C4-2B (cell line): ENCODE results near the gene TNFSF13B.

ENCODE experiments used
- H3K27ac ChIP-seq: fragments of 450-650 bp; 2 replicates; pipeline ENCODE4 v1.5.1; 2017
- CTCF ChIP-seq: fragments of 450-650 bp; conservative IDR thresholded peaks from 2 replicates; pipeline ENCODE4 v1.5.1; 2017; ENCODE audit warnings: mild to moderate bottlenecking
- ZFX ChIP-seq: fragments of 450-650 bp; IDR thresholded peaks from 2 replicates; pipeline ENCODE4 v1.6.1; 2017

Gene TNFSF13B

GRCh38 chr13:108269601-108270328 is at the start of gene TNFSF13B:
TNFSF13B (plus strand) TSS chr13:108269718; CDS start chr13:108269896, 178 bp downstream.
- TF ChIP-seq CTCF (no peak), ZFX (no peak)
- H3K27ac ChIP-seq: no peak within 1 kb of the TSS

- TF ChIP-seq CTCF: peak; percentile 21
- TF ChIP-seq ZFX: no peak
- H3K27ac ChIP-seq: no peak overlapping the region
Measured at GRCh38 chr13:108220041-108220440, 49.5 kb upstream of the TNFSF13B start.

- TF ChIP-seq ZFX (no peak), CTCF (no peak)
Measured at GRCh38 chr13:108223687-108224503, 45.6 kb upstream of the TNFSF13B start.

GRCh38 chr13:108225440-108225839 is 44.1 kb upstream of the TNFSF13B start:
- no peak overlapping the region for H3K27ac ChIP-seq
- TF ChIP-seq CTCF: no peak
- TF ChIP-seq ZFX: no peak

More at GRCh38 chr13:108223687-108224503, 45.6 kb upstream of the TNFSF13B start:
- no peak overlapping the region for H3K27ac ChIP-seq

GRCh38 chr13:108226184-108226583 is 43.3 kb upstream of the TNFSF13B start:
- no peak overlapping the region for H3K27ac ChIP-seq
- TF ChIP-seq CTCF (no peak), ZFX (no peak)

- TF ChIP-seq ZFX: no peak
- peak; percentile 82 for TF ChIP-seq CTCF
- H3K27ac ChIP-seq: no peak overlapping the region
Measured at GRCh38 chr13:108227651-108228272, 41.8 kb upstream of the TNFSF13B start.

GRCh38 chr13:108230377-108230776 is 39.1 kb upstream of the TNFSF13B start:
- TF ChIP-seq ZFX: no peak
- TF ChIP-seq CTCF: no peak
- H3K27ac ChIP-seq: no peak overlapping the region
